ENCODE results near the gene GFRA1. TPM values are rescaled to one million over a fixed set of nuclear protein-coding genes. Genes with fewer than 3 reads are reported as not detected.

GFRA1 gene
- total RNA-seq, 1 experiment from 2014 or later: 46.3 TPM

GRCh38 chr10:116085323-116085722, 187.7 kb downstream of the GFRA1 start:
- no peaks in the 10 kb centered on the region for H3K27me3 ChIP-seq (replicated peaks)
- no peak overlapping the region for H3K4me3 ChIP-seq
- H3K9me3 ChIP-seq (replicated peaks): no peaks in the 10 kb centered on the region
- no peak overlapping the region for H3K27ac ChIP-seq
- no peak for DNase-seq (ENCODE audit: low read depth in 1 of 2, low spot score in 2 of 2)
- H3K36me3 ChIP-seq: no peaks in the 10 kb centered on the region
- H3K4me1 ChIP-seq (replicated peaks): peaks cover 37% of the 10 kb centered on the region

- Histone ChIP-seq H3K27me3 (replicated peaks) (no peaks in the 10 kb centered on the region), H3K4me1 (replicated peaks) (peaks cover 43% of the 10 kb centered on the region), H3K4me3 (no peak overlapping the region), H3K9me3 (replicated peaks) (no peaks in the 10 kb centered on the region), H3K27ac (peak overlapping the region; percentile 5; the same call in 1 of the 2 replicates), H3K36me3 (no peaks in the 10 kb centered on the region)
- DNase-seq (ENCODE audit: low read depth in 1 of 2, low spot score in 2 of 2): peak in 1 of 2 experiments; percentile 61
Measured at GRCh38 chr10:116084161-116084560, 188.8 kb downstream of the GFRA1 start.

GRCh38 chr10:116083226-116083762, 189.7 kb downstream of the GFRA1 start:
- Histone ChIP-seq H3K4me3 (no peak overlapping the region), H3K27ac (0 out of 2 replicates have a peak overlapping the region, but pooled peaks have one; percentile 5), H3K27me3 (replicated peaks) (no peaks in the 10 kb centered on the region), H3K4me1 (replicated peaks) (peaks cover 43% of the 10 kb centered on the region), H3K9me3 (replicated peaks) (no peaks in the 10 kb centered on the region), H3K36me3 (no peaks in the 10 kb centered on the region)
- no peak for DNase-seq (ENCODE audit: low read depth in 1 of 2, low spot score in 2 of 2)

GRCh38 chr10:116082762-116083161, 190.2 kb downstream of the GFRA1 start:
- Histone ChIP-seq H3K9me3 (replicated peaks) (no peaks in the 10 kb centered on the region), H3K4me1 (replicated peaks) (peaks cover 43% of the 10 kb centered on the region), H3K4me3 (no peak overlapping the region), H3K36me3 (no peaks in the 10 kb centered on the region), H3K27me3 (replicated peaks) (no peaks in the 10 kb centered on the region), H3K27ac (no peak overlapping the region)
- DNase-seq (ENCODE audit: low read depth in 1 of 2, low spot score in 2 of 2): no peak

- Histone ChIP-seq H3K27me3 (replicated peaks) (no peaks in the 10 kb centered on the region), H3K4me3 (no peak overlapping the region), H3K4me1 (replicated peaks) (peaks cover 43% of the 10 kb centered on the region), H3K9me3 (replicated peaks) (no peaks in the 10 kb centered on the region), H3K36me3 (no peaks in the 10 kb centered on the region), H3K27ac (no peak overlapping the region)
- DNase-seq (ENCODE audit: low read depth in 1 of 2, low spot score in 2 of 2): peak in 1 of 2 experiments; percentile 44
Measured at GRCh38 chr10:116082206-116082605, 190.8 kb downstream of the GFRA1 start.

- peaks cover 43% of the 10 kb centered on the region for H3K4me1 ChIP-seq (replicated peaks)
- H3K27ac ChIP-seq: no peak overlapping the region
- no peaks in the 10 kb centered on the region for H3K27me3 ChIP-seq (replicated peaks)
- no peaks in the 10 kb centered on the region for H3K36me3 ChIP-seq
- no peaks in the 10 kb centered on the region for H3K9me3 ChIP-seq (replicated peaks)
- DNase-seq (ENCODE audit: low read depth in 1 of 2, low spot score in 2 of 2): peak in 1 of 2 experiments; percentile 21
- H3K4me3 ChIP-seq: no peak overlapping the region
Measured at GRCh38 chr10:116080553-116080952, 192.5 kb downstream of the GFRA1 start.

GRCh38 chr10:116079355-116079754, 193.7 kb downstream of the GFRA1 start:
- H3K27ac ChIP-seq: no peak overlapping the region
- H3K36me3 ChIP-seq: no peaks in the 10 kb centered on the region
- peaks cover 39% of the 10 kb centered on the region for H3K4me1 ChIP-seq (replicated peaks)
- H3K4me3 ChIP-seq: no peak overlapping the region
- no peaks in the 10 kb centered on the region for H3K9me3 ChIP-seq (replicated peaks)
- no peaks in the 10 kb centered on the region for H3K27me3 ChIP-seq (replicated peaks)
- no peak for DNase-seq (ENCODE audit: low read depth in 1 of 2, low spot score in 2 of 2)

- Histone ChIP-seq H3K27ac (no peak overlapping the region), H3K4me1 (replicated peaks) (peaks cover 17% of the 10 kb centered on the region), H3K27me3 (replicated peaks) (no peaks in the 10 kb centered on the region), H3K9me3 (replicated peaks) (no peaks in the 10 kb centered on the region), H3K4me3 (no peak overlapping the region), H3K36me3 (no peaks in the 10 kb centered on the region)
- DNase-seq (ENCODE audit: low read depth in 1 of 2, low spot score in 2 of 2): no peak
Measured at GRCh38 chr10:116076621-116077020, 196.4 kb downstream of the GFRA1 start.

GRCh38 chr10:116073510-116073909, 199.5 kb downstream of the GFRA1 start:
- Histone ChIP-seq H3K27me3 (replicated peaks) (no peaks in the 10 kb centered on the region), H3K4me3 (no peak overlapping the region), H3K36me3 (no peaks in the 10 kb centered on the region), H3K27ac (no peak overlapping the region), H3K9me3 (replicated peaks) (no peaks in the 10 kb centered on the region), H3K4me1 (replicated peaks) (no peaks in the 10 kb centered on the region)
- no peak for DNase-seq (ENCODE audit: low read depth in 1 of 2, low spot score in 2 of 2)

- DNase-seq (ENCODE audit: low read depth in 1 of 2, low spot score in 2 of 2): no peak
- H3K9me3 ChIP-seq (replicated peaks): no peaks in the 10 kb centered on the region
- no peaks in the 10 kb centered on the region for H3K27me3 ChIP-seq (replicated peaks)
Measured at GRCh38 chr10:116073001-116073400, 200.0 kb downstream of the GFRA1 start.

GRCh38 chr10:116071453-116072148, 201.4 kb downstream of the GFRA1 start:
- Histone ChIP-seq H3K36me3 (no peaks in the 10 kb centered on the region), H3K27me3 (replicated peaks) (no peaks in the 10 kb centered on the region), H3K4me1 (replicated peaks) (no peaks in the 10 kb centered on the region), H3K27ac (no peak overlapping the region), H3K4me3 (no peak overlapping the region), H3K9me3 (replicated peaks) (no peaks in the 10 kb centered on the region)
- no peak for DNase-seq (ENCODE audit: low read depth in 1 of 2, low spot score in 2 of 2)

More at GRCh38 chr10:116073001-116073400, 200.0 kb downstream of the GFRA1 start:
- Histone ChIP-seq H3K4me3 (no peak overlapping the region), H3K27ac (no peak overlapping the region), H3K36me3 (no peaks in the 10 kb centered on the region), H3K4me1 (replicated peaks) (no peaks in the 10 kb centered on the region)

- Histone ChIP-seq H3K27me3 (replicated peaks) (no peaks in the 10 kb centered on the region), H3K36me3 (no peaks in the 10 kb centered on the region), H3K27ac (no peak overlapping the region), H3K4me3 (no peak overlapping the region), H3K9me3 (replicated peaks) (no peaks in the 10 kb centered on the region), H3K4me1 (replicated peaks) (no peaks in the 10 kb centered on the region)
- no peak for DNase-seq (ENCODE audit: low read depth in 1 of 2, low spot score in 2 of 2)
Measured at GRCh38 chr10:116070743-116071320, 202.2 kb downstream of the GFRA1 start.

- no peak overlapping the region for H3K4me3 ChIP-seq
- no peaks in the 10 kb centered on the region for H3K36me3 ChIP-seq
- H3K27ac ChIP-seq: no peak overlapping the region
- no peak for DNase-seq (ENCODE audit: low read depth in 1 of 2, low spot score in 2 of 2)
- H3K27me3 ChIP-seq (replicated peaks): no peaks in the 10 kb centered on the region
- no peaks in the 10 kb centered on the region for H3K4me1 ChIP-seq (replicated peaks)
- no peaks in the 10 kb centered on the region for H3K9me3 ChIP-seq (replicated peaks)
Measured at GRCh38 chr10:116069856-116070255, 203.2 kb downstream of the GFRA1 start.

GRCh38 chr10:116067825-116068224, 205.2 kb downstream of the GFRA1 start:
- H3K27ac ChIP-seq: no peak overlapping the region
- H3K36me3 ChIP-seq: no peaks in the 10 kb centered on the region
- H3K4me1 ChIP-seq (replicated peaks): no peaks in the 10 kb centered on the region
- no peaks in the 10 kb centered on the region for H3K27me3 ChIP-seq (replicated peaks)
- DNase-seq (ENCODE audit: low read depth in 1 of 2, low spot score in 2 of 2): no peak
- H3K4me3 ChIP-seq: no peak overlapping the region
- no peaks in the 10 kb centered on the region for H3K9me3 ChIP-seq (replicated peaks)

All from SJSA1 (cell line).